GM18505 (cell line): ENCODE data around the gene DDX19B.

Source experiments
- ATAC-seq: cut with Tn5 transposase; IDR thresholded peaks from one replicate; pipeline ENCODE4 v1.9.1; 2021; ENCODE audit not compliant: unreplicated experiment
- POLR2A ChIP-seq: IDR thresholded peaks from 4 replicates; pipeline ENCODE4 v1.6.1; 2011; ENCODE audit warnings: borderline replicate concordance; ENCODE audit not compliant: insufficient read depth, insufficient read length; ENCODE audit errors: extremely low read depth

The DDX19B gene

GRCh38 chr16:70380919-70381603, 82.1 kb downstream of the DDX19B start:
- ATAC-seq: peak; percentile 92
- TF ChIP-seq POLR2A: peak; percentile 96

GRCh38 chr16:70381604-70382342, 82.8 kb downstream of the DDX19B start:
- no peak for ATAC-seq
- TF ChIP-seq POLR2A: no peak

- TF ChIP-seq POLR2A: no peak
- ATAC-seq: no peak
Measured at GRCh38 chr16:70383421-70383960, 84.5 kb downstream of the DDX19B start.
